Sigmoid colon (tissue), 7 donors: Measurements from ENCODE around the gene MLF1. TPM values are rescaled to one million over a fixed set of nuclear protein-coding genes. Genes with fewer than 3 reads are reported as not detected.
A peak's percentile ranks its signal among the peaks of the same experiment; 100 is the strongest.

Experiments
- DNase-seq: peaks from one replicate; pipeline ENCODE4 v3.0.0-alpha.2; 2019
- H3K27ac ChIP-seq, 4 donors: fragments of 200-600 bp; sonication (generic); one replicate each; pipeline ENCODE4 v1.5.1; 2016 to 2019; ENCODE audit warnings: mild to moderate bottlenecking in 1 of 4
- H3K27me3 ChIP-seq, 3 donors: fragments of 200-600 bp; sonication (generic); one replicate each; pipeline ENCODE4 v1.5.1; 2019; ENCODE audit warnings: mild to moderate bottlenecking in 1 of 3
- H3K36me3 ChIP-seq, 4 donors: fragments of 200-600 bp; sonication (generic); one replicate each; pipeline ENCODE4 v1.5.1; 2016 to 2019
- H3K4me1 ChIP-seq, 4 donors: fragments of 200-600 bp; sonication (generic); one replicate each; pipeline ENCODE4 v1.5.1; 2017 to 2019
- H3K4me3 ChIP-seq, 4 donors: fragments of 200-600 bp; sonication (generic); one replicate each; pipeline ENCODE4 v1.5.1; 2017 to 2019; ENCODE audit warnings: mild to moderate bottlenecking in 2 of 4, moderate library complexity in 1 of 4
- H3K9me3 ChIP-seq, 4 donors: fragments of 200-600 bp in 3 of 4; sonication (generic) in 3 of 4; one replicate each; pipeline versions ENCODE4 v1.5.1 to v1.6.1; 2013 to 2019
- CTCF ChIP-seq, 4 experiments: fragments of 450-650 bp in 3 of 4; fragments of 200-600 bp in 1 of 4; IDR thresholded peaks; one replicate each; pipeline ENCODE4 v1.5.1; 2016 to 2019; ENCODE audit warnings: antibody characterized with exemption in 4 of 4, mild to moderate bottlenecking in 3 of 4, moderate library complexity in 2 of 4
- EP300 ChIP-seq, 4 donors: sonication (generic); formaldehyde crosslinking; IDR thresholded peaks; one replicate each; pipeline ENCODE4 v1.6.1; 2017; ENCODE audit warnings: antibody characterized with exemption in 4 of 4
- POLR2A ChIP-seq, 2 donors: fragments of 450-650 bp; IDR thresholded peaks; one replicate each; pipeline ENCODE4 v1.6.1; 2016; ENCODE audit warnings: antibody characterized with exemption in 2 of 2, mild to moderate bottlenecking in 2 of 2, moderate library complexity in 2 of 2
- POLR2AphosphoS5 ChIP-seq, 4 donors: sonication (generic); formaldehyde crosslinking; IDR thresholded peaks; one replicate each; pipeline ENCODE4 v1.6.1; 2017; ENCODE audit warnings: antibody characterized with exemption in 4 of 4
- WGBS, 2 donors: extraction: QIAGEN DNeasy Blood & Tissue Kit; methylation state at CpG; one replicate each; pipeline ENCODE4 v1.1.7; 2013; 5-methylcytosine and 5-hydroxymethylcytosine counted together
- intact Hi-C: fragments of 100-400 bp; cut with DNase I; formaldehyde crosslinking; loops from one replicate; pipeline ENCODE4 v1.15.1; 2023
- polyA plus RNA-seq, 3 donors: library from polyadenylated mRNA; stranded (reverse); fragments of 200-250 nt; gene quantifications; one replicate each; pipeline ENCODE4 v1.2.3, GENCODE V29; 2013
- total RNA-seq, 4 donors: library from RNA; depleted of rRNA; stranded (reverse); fragments of >200 nt; gene quantifications; one replicate each; pipeline ENCODE4 v1.1.0, GENCODE V29; 2016
- donor health status: healthy with polysubstance abuse.
- donor health status: Bipolar disorder and iron deficiency.
- donor health status: healthy.

MLF1 gene
- 10 to 100 TPM in 2 of 4 donors, 1 to 10 TPM in 2; 5.0 to 11.8 (median 10.1) TPM for total RNA-seq
- 10 to 100 TPM in 1 of 3 donors, 1 to 10 TPM in 2; 3.0 to 14.1 (median 3.8) TPM for polyA plus RNA-seq

DNA sequence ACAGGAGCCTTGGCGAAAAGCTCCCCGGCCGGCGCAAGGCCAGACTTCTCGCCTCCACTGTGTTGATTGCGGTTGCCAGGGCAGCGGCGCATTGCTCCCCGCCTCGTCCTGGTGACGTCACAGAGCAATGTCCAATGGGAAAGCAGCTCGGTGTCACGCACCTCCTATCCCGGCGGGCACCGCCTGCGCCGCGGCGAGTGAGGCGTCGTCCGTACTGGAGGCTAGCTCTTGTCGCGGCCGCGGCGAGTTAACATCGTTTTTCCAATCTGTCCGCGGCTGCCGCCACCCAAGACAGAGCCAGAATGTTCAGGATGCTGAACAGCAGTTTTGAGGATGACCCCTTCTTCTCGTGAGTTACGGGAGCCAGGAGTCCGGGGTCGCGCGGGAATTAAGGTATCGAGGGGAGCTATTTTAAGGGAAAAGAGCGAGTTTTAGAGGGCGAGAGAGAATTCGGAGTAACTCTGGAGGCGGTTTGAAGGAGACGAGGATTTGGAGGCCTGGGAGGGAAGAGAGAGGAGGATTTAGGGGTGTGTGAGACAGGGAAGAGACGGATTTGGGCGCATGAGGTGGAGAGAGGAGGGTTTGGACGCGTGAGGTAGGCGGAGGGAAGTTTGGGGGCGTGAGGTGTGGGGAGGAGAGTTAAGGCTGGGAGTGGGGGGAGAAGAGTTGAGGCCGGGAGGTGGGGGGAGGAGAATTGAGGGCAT is at the start of gene MLF1:
Gene MLF1, plus strand, starts transcription at position 196 of the 704 bp plus-strand sequence. Its CDS starts 107 bp downstream, at position 303.
- peak within 1 kb of the TSS; percentile 61 to 73 (median 65) for H3K4me3 ChIP-seq

GRCh38 chr3:158522221-158523136 is 48.5 kb upstream of the MLF1 start:
- H3K27ac ChIP-seq: no peak overlapping the region
- TF ChIP-seq POLR2A (IDR thresholded peaks at IDR 0.05) (no peak), EP300 (IDR thresholded peaks at IDR 0.05) (no peak)
- no peaks in the 10 kb centered on the region for H3K36me3 ChIP-seq
- WGBS, 2 donors: 93 to 96% methylated on average over 4 of the region's 4 CpGs
- no peak for DNase-seq
- intact Hi-C loops: no loop called here
- no peak overlapping the region for H3K4me3 ChIP-seq
- H3K9me3 ChIP-seq: no peaks in the 10 kb centered on the region
- H3K27me3 ChIP-seq: no peaks in the 10 kb centered on the region
- no peaks in the 10 kb centered on the region for H3K4me1 ChIP-seq

More for the DNA sequence above, at the start of gene MLF1:
- TF ChIP-seq POLR2AphosphoS5 (IDR thresholded peaks at IDR 0.05): peak; percentile 88 to 99 (median 92)
- TF ChIP-seq POLR2A (IDR thresholded peaks at IDR 0.05): peak; percentile 61 to 72
- TF ChIP-seq CTCF (IDR thresholded peaks at IDR 0.05): no peak
- no peaks in the 10 kb centered on the region for H3K27me3 ChIP-seq
- peak; percentile 99 for DNase-seq
- no peaks in the 10 kb centered on the region for H3K36me3 ChIP-seq
- H3K4me1 ChIP-seq: peaks cover 0 to 20% (median 11%) of the 10 kb centered on the region in 4 donors
- H3K9me3 ChIP-seq: no peaks in the 10 kb centered on the region
- WGBS, 2 donors: 1 to 2% methylated on average over 51 of the region's 51 CpGs
- H3K27ac ChIP-seq: peak within 1 kb of the TSS; percentile 77 to 82 (median 80)
- intact Hi-C loops: loop anchor here (10.0 kb wide), 2 partner anchors 74 to 234 kb away; partner anchors contain the start of genes GFM1 and MFSD1

DNA sequence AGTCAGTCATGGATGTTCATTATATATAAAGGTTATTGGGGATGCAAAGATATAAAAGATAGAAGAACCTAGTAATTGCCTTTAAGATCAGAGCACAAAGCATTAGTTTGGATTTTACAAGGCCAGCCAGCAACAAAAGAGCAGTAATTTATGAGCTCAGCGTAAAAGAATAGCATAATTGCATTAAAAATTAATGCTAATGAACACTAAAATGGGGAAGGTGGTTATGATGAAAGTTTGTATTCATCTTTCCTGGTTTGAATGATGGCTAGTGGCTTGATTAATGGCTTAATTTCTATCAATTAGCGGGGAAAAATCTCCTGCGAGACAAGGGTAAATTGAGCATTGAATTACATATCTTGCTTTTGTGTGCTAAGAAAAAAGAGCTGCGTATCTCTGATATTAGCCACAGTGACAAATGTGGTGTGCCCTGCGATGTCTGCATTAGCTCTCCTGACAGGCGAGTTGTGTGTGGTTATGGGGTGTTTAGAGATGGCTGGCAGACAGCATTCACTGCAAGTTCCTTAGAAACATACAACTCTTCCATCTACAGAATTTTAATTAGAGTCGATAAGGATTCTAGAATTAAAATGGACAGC is 42.8 kb upstream of the MLF1 start:
- Histone ChIP-seq H3K27ac (no peak overlapping the region), H3K27me3 (no peaks in the 10 kb centered on the region), H3K4me3 (no peak overlapping the region), H3K36me3 (no peaks in the 10 kb centered on the region), H3K4me1 (no peaks in the 10 kb centered on the region), H3K9me3 (no peaks in the 10 kb centered on the region)
- TF ChIP-seq POLR2AphosphoS5 (IDR thresholded peaks at IDR 0.05) (no peak), EP300 (IDR thresholded peaks at IDR 0.05) (no peak)
- WGBS, 2 donors: 93 to 96% methylated on average over 7 of the region's 7 CpGs
- intact Hi-C loops: no loop called here
- DNase-seq: no peak

- no peak for DNase-seq
- Histone ChIP-seq H3K36me3 (no peaks in the 10 kb centered on the region), H3K4me3 (no peak overlapping the region), H3K27ac (no peak overlapping the region), H3K27me3 (no peaks in the 10 kb centered on the region), H3K4me1 (no peaks in the 10 kb centered on the region), H3K9me3 (no peaks in the 10 kb centered on the region)
- intact Hi-C loops: loop anchor here (5.0 kb wide), 1 partner anchor 914 kb away; no protein-coding TSS in a partner anchor
- TF ChIP-seq CTCF (IDR thresholded peaks at IDR 0.05): no peak
- TF ChIP-seq EP300 (IDR thresholded peaks at IDR 0.05): no peak
- TF ChIP-seq POLR2AphosphoS5 (IDR thresholded peaks at IDR 0.05): no peak
- 73 to 90% methylated on average over 5 of the region's 5 CpGs for WGBS, 2 donors
Observed at GRCh38 chr3:158531334-158531733, 39.7 kb upstream of the MLF1 start.

DNA sequence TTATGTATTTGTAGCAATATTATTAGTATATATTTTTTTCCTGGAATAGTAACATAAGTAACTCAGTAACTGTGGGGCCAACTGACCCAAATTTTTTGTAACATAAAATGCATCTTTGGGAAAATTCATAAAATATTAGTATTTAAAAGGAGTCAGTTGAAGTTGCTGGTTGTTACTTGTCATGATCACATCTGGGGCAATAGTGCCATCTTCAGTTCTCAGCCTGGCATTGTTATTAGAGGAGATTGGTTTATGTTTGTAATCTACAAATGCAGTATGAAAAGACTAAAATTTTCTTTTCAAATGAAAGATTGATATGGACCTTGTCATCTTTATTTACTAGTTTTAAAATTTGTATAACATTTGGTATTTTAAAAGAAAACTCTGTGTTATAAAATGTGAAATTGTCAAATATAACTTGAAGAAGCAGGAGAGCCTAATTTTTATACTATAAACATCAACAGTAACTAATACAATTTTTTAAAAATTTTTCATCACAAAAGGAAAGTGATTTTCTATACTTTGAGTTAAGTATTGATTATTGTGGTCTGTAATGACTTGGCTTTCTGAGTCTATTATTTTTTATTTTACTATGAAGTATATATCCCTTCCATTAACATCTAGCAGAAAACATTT is 38.8 kb upstream of the MLF1 start:
- TF ChIP-seq EP300 (IDR thresholded peaks at IDR 0.05): no peak
- TF ChIP-seq CTCF (IDR thresholded peaks at IDR 0.05): peak in 2 of 4 experiments; percentile 13 to 25
- DNase-seq: no peak
- no peaks in the 10 kb centered on the region for H3K27me3 ChIP-seq
- H3K4me3 ChIP-seq: no peak overlapping the region
- no peaks in the 10 kb centered on the region for H3K9me3 ChIP-seq
- no peaks in the 10 kb centered on the region for H3K4me1 ChIP-seq
- intact Hi-C loops: loop anchor here (5.0 kb wide), 1 partner anchor 915 kb away; no protein-coding TSS in a partner anchor
- H3K27ac ChIP-seq: no peak overlapping the region
- no peaks in the 10 kb centered on the region for H3K36me3 ChIP-seq
